Stimulated activated CD8-positive, alpha-beta memory T cell treated with anti-CD3 and anti-CD28 coated beads, Interleukin-15, amount 100 ng/mL, for 48 hours (primary cell): ENCODE data around the gene AGO4.
A peak's percentile ranks its signal among the peaks of the same experiment; 100 is the strongest.
"Not testable (repeated sequence)": the region's sequence is repeated elsewhere in the genome, so short reads cannot be mapped to it uniquely, and the experiment has no call there.

Source experiments
- DNase-seq, 2 donors: peaks; one replicate each; pipeline ENCODE4 v3.0.0-alpha.2; 2020; ENCODE audit warnings: low read depth in 2 of 2

The AGO4 gene

GRCh38 chr1:35863881-35864625 lies 56.2 kb downstream of the AGO4 start:
- no peak for DNase-seq

DNA sequence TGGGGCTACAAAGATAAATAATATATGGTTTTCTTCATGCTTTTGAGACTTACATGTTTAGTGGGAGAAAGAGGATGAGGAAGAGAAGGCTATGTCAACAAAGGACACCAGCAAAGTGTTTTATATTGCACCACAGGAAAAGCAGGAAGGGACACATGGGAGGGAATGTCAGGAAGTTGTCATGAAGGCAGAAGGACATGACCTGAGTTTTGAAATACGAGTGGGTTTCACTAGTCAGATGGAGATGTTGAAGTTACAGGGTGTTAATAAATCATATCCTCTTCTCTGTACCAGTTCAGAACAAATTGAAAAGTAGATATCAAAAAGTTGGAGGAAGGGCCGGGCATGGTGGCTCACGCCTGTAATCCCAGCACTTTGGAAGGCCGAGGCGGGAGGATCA lies 57.0 kb downstream of the AGO4 start:
- DNase-seq, result no peak

- no peak for DNase-seq
Observed at GRCh38 chr1:35866991-35867390, 59.2 kb downstream of the AGO4 start.

GRCh38 chr1:35869245-35869950 lies 61.6 kb downstream of the AGO4 start:
- DNase-seq, result not testable (repeated sequence)

DNA sequence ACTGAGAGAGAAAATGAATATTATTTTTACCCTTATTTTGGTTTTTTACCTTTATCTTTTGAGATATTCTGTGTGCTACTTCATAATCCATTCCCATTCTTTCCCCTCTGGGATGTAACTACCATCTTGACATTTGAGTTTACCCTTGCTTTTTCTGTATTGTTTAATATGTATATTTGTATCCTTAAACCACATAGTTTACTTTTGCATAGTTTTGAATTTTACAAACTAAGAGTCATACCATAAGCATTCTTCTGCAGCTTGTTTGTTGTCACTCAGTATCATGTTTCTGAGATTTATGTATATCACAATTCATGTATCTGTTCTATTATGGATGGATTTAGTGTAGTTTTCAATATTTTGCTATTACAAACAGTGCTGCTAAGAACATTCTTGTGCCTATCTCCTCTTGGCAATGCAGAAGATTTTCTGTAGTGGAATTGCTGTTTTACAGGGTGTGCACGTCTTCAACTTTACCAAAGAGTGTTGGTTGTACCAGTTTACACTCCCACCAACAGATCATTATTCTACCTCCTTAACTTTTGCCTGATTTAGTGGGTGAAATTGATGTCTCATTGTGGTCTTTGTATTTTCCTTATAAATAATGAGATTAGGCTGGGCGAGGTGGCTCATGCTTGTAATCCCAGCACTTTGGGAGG lies 63.0 kb downstream of the AGO4 start:
- DNase-seq, result no peak

DNA sequence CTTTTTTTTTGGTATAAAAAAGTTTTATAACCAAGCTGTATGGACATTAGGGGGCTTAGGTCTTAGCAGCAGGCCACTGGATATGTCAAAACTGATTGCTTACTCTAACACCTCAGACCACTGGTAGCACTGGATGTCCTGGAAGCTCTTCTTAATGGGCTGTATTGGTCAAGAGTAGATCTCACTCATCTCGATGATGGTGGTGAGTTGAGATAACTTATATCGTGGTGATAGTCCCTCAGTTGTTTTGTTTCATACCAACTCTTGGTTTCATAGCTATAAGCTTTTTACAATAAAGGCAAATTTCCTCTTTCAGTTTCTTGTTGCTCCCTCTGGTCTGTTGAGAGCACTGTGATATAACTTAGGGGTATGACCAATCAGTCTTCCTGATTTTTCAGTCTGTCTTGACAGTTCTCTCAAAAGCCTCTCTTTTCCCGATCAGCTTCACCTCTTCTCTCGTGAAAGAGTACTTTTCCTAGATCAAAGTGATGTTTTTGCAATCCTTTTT lies 65.5 kb downstream of the AGO4 start:
- DNase-seq, result no peak

DNA sequence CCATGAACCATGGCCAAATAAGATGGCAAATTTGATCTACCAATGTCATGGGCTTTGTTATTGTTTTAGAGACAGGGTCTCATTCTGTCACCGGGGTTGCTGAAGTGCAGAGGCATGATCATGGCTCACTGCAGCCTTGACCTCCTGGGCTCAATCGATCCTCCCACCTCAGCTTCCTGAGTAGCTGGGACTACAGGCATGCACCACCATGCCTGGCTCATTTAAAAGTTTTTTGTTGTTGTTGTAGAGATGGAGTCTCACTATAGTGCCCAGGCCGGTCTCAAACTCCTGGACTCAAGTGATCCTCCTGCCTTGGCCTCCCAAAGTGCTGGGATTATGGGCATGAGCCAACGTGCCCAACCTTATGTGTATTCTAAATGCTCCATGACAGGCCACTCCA lies 66.3 kb downstream of the AGO4 start:
- DNase-seq, result not testable (repeated sequence)

- DNase-seq, result no peak
Observed at GRCh38 chr1:35876988-35877387, 69.2 kb downstream of the AGO4 start.

GRCh38 chr1:35881850-35882273 lies 74.0 kb downstream of the AGO4 start:
- DNase-seq, result no peak

DNA sequence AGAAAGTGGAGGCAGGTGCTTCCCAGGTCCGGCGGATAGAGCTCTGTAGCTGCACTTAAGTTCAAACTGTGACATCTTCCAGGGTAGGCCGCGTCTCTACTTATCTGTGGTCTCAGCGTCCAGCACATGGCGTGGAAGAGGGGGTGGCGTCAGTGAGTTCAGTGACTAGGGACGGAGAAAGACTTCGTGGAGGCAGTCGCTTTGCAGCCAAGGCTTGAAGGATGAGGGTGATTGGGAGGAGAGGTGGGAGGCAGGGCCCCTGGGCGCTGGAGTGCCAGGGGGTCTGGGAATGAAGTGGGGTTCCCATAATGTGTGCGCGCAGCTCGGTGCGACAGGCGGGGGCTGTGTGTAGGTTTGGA lies 74.7 kb downstream of the AGO4 start:
- DNase-seq, result no peak

- DNase-seq, result peak; percentile 96 to 97
Observed at GRCh38 chr1:35882945-35883634, 75.3 kb downstream of the AGO4 start, which contains the start of gene AGO1. TSS of gene AGO1 (plus strand) at chr1:35883209. CDS start at chr1:35883422, 213 bp downstream.

DNA sequence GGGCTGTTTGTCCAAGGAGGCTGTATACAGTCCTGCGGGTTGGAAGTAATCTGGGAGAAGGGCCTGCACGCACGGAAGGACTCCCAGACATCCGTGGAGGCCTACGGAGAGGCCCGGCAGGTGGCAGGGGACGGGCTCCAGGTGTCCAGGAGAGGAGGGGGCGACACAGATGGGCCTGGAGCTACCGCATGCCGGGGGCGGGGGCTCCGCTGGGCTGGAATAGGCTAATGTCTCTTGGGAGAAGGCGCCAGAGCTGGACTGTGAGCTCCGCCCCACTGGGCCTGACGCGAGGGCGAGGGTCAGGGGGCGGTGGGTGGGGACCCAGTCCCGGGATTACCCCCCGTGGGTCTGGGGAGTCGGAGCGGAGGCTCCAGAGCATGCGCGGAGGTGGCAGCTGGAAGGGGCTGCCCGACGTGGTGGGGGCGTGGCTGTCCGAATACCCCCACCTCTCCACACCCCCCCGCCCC lies 75.9 kb downstream of the AGO4 start:
- peak; percentile 34 to 36 for DNase-seq

DNA sequence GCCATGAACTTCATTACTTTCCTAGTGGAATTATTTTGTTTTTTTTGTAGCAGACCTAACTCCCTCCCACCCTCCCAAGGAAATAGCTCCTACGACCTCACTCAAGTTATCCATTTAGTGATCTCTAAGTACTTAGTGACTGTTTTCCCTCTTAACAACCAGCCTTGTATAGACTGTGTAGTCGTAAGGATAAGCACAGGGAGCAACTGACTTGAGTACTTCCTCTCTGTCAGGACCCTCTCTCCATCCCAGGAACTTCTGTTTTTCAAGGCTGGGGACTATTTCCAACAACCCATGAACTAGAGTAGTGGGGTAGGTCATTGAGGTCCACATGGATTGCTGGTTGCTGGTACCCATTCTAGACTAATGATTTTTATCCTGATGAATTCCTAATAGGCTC lies 77.1 kb downstream of the AGO4 start:
- DNase-seq, result no peak

- no peak for DNase-seq
Observed at GRCh38 chr1:35885961-35886558, 78.2 kb downstream of the AGO4 start.

DNA sequence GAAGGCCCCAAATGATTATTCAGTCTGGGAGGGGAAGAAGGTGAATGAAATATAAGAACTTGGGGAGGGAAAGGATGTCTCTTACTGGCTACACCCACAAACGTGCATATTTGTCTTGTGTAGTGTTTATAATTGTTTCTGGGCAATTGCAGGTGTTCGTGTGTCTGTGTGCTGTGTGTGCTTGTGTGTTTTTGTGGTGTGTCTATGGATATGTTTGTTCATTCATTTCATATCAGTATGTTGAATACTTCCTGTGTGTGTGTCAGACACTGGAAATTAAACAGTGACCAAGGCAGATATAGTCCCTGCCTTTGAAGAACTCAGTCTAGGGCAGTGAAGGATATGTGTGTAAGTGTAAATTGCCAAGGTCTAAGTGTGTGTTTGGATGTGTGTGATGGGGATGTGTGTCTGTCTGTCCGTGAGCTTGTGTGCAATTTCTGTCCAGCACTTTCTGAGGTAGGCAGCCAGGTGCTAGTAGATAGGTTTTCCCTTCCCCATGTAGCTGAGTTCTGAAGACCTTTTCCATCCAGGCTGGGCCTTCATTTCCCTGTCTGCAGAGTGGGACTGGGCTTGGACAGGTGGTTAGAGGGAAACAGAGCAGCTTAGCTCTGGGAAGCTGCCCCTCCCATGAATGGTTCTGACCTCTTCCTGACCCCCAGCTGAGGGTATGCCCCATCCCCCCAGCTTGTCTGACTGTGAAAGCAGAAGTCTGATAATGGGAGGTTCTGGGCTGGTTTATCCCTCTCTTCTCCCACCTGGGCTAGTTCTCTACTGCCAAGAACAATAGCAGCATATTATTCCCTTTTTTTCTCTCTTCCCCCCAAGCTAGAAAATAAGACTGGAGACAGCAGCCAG lies 79.0 kb downstream of the AGO4 start:
- DNase-seq, result no peak

- DNase-seq, result no peak
Observed at GRCh38 chr1:35887508-35887907, 79.7 kb downstream of the AGO4 start.

DNA sequence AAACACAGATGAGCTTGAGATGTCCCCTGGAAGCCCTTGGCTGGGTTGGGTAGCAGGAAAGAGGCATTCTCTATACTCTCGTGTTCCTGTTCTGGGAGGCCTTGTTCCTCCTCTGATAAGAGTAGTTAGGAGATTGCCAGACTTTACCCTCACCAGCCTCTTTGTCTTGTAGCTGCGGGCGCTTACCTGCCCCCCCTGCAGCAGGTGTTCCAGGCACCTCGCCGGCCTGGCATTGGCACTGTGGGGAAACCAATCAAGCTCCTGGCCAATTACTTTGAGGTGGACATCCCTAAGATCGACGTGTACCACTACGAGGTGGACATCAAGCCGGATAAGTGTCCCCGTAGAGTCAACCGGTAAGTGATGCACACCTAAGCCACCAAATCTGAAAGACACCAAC lies 80.4 kb downstream of the AGO4 start:
- DNase-seq, result no peak

DNA sequence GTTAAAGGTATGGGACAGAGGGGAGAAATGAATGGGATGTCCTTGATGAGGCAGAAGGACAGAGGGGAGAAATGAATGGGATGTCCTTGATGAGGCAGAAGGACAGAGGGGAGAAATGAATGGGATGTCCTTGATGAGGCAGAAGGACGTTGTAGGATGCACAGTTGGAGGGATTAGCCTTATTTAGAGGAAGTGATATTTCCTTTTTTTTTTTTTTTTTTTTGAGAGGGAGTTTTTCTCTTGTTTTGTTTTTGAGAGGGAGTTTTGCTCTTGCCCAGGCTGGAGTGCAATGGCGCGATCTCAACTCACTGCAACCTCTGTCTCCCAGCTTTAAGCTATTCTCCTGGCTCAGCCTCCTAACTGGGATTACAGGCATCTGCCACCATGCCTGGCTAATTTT lies 81.2 kb downstream of the AGO4 start:
- DNase-seq, result not testable (repeated sequence)

- DNase-seq, result no peak
Observed at GRCh38 chr1:35893051-35893879, 85.4 kb downstream of the AGO4 start.

DNA sequence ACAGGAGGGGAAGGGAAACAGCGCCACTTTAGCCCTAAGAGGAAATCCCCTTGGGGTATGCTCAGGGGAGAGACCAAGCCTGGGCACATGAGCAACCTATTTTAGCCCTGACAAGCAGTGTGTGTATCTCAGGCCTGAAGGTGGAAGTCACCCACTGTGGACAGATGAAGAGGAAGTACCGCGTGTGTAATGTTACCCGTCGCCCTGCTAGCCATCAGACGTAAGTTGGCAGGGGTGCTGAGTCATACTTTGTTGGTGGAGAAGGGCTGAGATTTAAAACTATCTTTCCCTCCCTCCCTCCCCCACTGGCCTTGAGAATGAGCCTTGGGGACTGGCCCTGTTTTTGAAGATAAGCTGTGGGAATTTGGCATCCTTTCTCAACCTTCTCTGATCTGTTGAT lies 86.4 kb downstream of the AGO4 start:
- DNase-seq, result no peak
